RWPE2 (cell line): Measurements from ENCODE around the gene GPR55.

Experiments used
- ATAC-seq: fragments of 200-7000 bp; cut with Tn5 transposase; 3 replicates; pipeline ENCODE4 v1.9.1; 2021; ENCODE audit warnings: low read depth
- DNase-seq: peaks from one replicate; pipeline ENCODE4 v3.0.0-alpha.2; 2020; ENCODE audit warnings: low spot score
- H3K27ac ChIP-seq: fragments of 450-650 bp; 2 replicates; pipeline ENCODE4 v1.5.1; 2017; ENCODE audit warnings: mild to moderate bottlenecking; ENCODE audit not compliant: poor library complexity, severe bottlenecking
- H3K27me3 ChIP-seq: fragments of 250-450 bp; sonication (Bioruptor Pico); 2 replicates; pipeline ENCODE4 v1.5.1; 2021; ENCODE audit warnings: mild to moderate bottlenecking, moderate library complexity; ENCODE audit not compliant: insufficient read depth, poor library complexity, severe bottlenecking
- H3K36me3 ChIP-seq: fragments of 250-450 bp; sonication (Bioruptor Pico); 2 replicates; pipeline ENCODE4 v1.5.1; 2020; ENCODE audit warnings: low read depth, mild to moderate bottlenecking, moderate library complexity
- H3K4me1 ChIP-seq: fragments of 250-450 bp; sonication (Bioruptor Pico); 2 replicates; pipeline ENCODE4 v1.5.1; 2021; ENCODE audit warnings: mild to moderate bottlenecking, moderate library complexity; ENCODE audit not compliant: insufficient read depth, poor library complexity, severe bottlenecking
- H3K4me3 ChIP-seq: fragments of 250-450 bp; sonication (Bioruptor Pico); 2 replicates; pipeline ENCODE4 v1.5.1; 2021; ENCODE audit warnings: mild to moderate bottlenecking, moderate library complexity; ENCODE audit not compliant: severe bottlenecking
- H3K9me3 ChIP-seq: fragments of 250-450 bp; sonication (Bioruptor Pico); 2 replicates; pipeline ENCODE4 v1.5.1; 2021; ENCODE audit warnings: mild to moderate bottlenecking, moderate library complexity; ENCODE audit not compliant: severe bottlenecking
- CTCF ChIP-seq: fragments of 450-650 bp; IDR thresholded peaks from one replicate; pipeline ENCODE4 v1.5.1; 2017; ENCODE audit warnings: mild to moderate bottlenecking, moderate library complexity; ENCODE audit not compliant: poor library complexity, severe bottlenecking

GPR55 gene

DNA sequence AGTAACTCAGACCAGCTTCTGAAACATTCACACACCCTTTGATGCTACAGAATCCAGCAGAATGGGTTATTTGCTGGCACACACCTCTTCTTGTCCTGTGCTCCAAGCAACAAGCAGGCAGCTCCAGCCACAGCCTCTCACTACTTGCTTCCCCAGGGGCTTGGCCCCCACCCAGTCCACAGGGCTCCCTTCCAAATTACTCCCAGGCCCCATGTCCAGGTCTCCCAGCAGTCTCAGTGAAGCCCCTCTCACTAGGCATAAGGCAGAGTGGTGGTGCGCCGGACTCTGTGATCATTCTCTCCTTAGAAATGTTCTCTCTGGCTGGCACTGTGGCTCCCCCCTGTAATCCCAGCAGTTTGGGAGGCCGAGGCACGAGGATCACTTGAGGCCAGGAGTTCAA lies 34.4 kb downstream of the GPR55 start:
- Histone ChIP-seq H3K27me3 (no peaks in the 10 kb centered on the region), H3K4me3 (no peak overlapping the region), H3K9me3 (no peaks in the 10 kb centered on the region), H3K4me1 (no peaks in the 10 kb centered on the region), H3K36me3 (no peaks in the 10 kb centered on the region), H3K27ac (no peak overlapping the region)
- ATAC-seq (no peak), DNase-seq (no peak)
- no peak for TF ChIP-seq CTCF

GRCh38 chr2:230889911-230890601 lies 35.0 kb downstream of the GPR55 start:
- no peak for DNase-seq
- no peak for ATAC-seq
- no peaks in the 10 kb centered on the region for H3K4me1 ChIP-seq
- no peaks in the 10 kb centered on the region for H3K9me3 ChIP-seq
- TF ChIP-seq CTCF, result no peak
- H3K36me3 ChIP-seq, result no peaks in the 10 kb centered on the region
- no peak overlapping the region for H3K27ac ChIP-seq
- H3K4me3 ChIP-seq, result no peak overlapping the region
- H3K27me3 ChIP-seq, result no peaks in the 10 kb centered on the region

DNA sequence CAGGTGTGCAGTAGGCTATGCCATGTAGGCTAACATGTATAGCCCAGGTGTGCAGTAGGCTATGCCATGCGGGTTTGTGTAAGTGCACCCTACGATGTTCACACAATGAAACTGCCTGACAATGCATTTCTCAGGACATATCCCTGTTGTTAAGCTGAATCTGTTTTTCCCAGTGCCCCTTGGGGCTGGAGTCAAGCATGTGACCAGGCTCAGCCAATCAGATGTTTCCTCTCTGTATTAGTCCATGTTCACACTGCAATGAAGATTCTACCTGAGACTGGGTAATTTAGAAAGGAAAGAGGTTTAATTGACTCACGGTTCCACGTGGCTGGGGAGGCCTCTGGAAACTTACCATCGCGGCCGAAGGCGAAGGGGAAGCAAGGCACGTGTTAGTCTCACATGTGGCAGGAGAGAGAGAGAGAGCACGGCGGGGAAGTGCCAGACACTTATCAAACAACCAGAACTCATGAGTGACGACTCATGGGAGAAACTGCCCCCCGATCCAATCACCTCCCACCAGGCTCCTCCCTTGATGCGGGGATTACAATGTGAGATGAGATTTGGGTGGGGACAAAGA lies 36.1 kb downstream of the GPR55 start:
- DNase-seq (no peak), ATAC-seq (no peak)
- TF ChIP-seq CTCF, result no peak
- Histone ChIP-seq H3K36me3 (no peaks in the 10 kb centered on the region), H3K27me3 (no peaks in the 10 kb centered on the region), H3K27ac (no peak overlapping the region), H3K4me1 (no peaks in the 10 kb centered on the region), H3K4me3 (no peak overlapping the region), H3K9me3 (no peaks in the 10 kb centered on the region)

GRCh38 chr2:230887342-230887741 lies 37.7 kb downstream of the GPR55 start:
- TF ChIP-seq CTCF, result no peak
- H3K9me3 ChIP-seq, result no peaks in the 10 kb centered on the region
- ATAC-seq (no peak), DNase-seq (no peak)
- H3K27ac ChIP-seq, result no peak overlapping the region
- H3K27me3 ChIP-seq, result no peaks in the 10 kb centered on the region
- no peaks in the 10 kb centered on the region for H3K36me3 ChIP-seq
- H3K4me3 ChIP-seq, result no peak overlapping the region
- H3K4me1 ChIP-seq, result no peaks in the 10 kb centered on the region

GRCh38 chr2:230886671-230887071 lies 38.4 kb downstream of the GPR55 start:
- Histone ChIP-seq H3K4me1 (no peaks in the 10 kb centered on the region), H3K36me3 (no peaks in the 10 kb centered on the region), H3K9me3 (no peaks in the 10 kb centered on the region), H3K4me3 (no peak overlapping the region), H3K27ac (no peak overlapping the region), H3K27me3 (no peaks in the 10 kb centered on the region)
- TF ChIP-seq CTCF, result no peak
- ATAC-seq (no peak), DNase-seq (no peak)
